ENCODE measurements around the gene ACSS1. TPM values are rescaled to one million over a fixed set of nuclear protein-coding genes. Genes with fewer than 3 reads are reported as not detected.

The ACSS1 gene
- total RNA-seq, 1 donor from 2014 or later, result 13.9 TPM

DNA sequence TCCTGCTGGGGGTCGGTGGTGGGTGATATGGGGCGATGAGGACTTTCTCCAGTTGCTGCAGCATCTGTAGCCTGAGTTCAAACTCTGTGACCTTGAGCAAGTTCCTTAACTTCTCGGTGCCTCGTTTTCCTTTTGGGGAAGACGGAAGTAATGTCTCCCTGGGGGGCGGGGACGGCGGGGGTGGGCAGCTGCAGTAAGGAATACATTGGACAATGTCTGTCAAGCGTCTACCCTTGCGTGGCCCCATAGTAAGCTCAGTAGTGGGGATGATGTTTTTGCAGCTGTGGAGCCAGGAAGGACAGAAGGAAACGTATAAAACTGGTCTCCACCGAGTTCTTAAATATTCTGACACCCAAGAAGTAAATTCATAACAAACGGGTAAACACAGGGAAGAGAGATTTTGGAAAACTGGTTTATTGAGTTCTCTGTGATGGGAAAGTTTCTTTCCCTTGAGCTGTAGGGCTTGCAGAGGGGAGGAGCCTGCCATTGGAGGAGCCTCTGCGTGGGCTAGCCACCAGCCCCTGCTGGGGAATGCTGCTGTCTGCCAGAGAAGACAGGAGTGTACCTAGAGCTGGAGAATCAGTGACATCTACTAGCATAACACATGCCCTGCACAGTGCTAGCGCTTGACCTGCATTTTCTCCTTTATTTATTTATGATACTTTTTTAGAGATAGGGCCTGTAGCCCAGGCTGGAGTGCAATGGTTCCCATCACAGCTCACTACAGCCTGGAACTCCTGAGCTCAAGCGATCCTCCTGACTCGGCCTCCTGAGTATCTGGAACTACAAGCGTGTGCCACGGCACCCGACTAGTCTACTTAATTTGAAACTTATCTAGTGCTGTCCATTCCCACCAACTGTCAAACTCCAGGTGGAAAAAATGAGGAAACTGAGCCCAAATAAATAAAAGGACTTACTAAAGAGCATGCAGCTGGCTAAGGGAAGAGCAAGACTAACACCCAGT, 1.2 kb upstream of the ACSS1 start:
- DNase-seq (ENCODE audit: low read depth in 2 of 2), result peak in 1 of 2 donors; percentile 20

DNA sequence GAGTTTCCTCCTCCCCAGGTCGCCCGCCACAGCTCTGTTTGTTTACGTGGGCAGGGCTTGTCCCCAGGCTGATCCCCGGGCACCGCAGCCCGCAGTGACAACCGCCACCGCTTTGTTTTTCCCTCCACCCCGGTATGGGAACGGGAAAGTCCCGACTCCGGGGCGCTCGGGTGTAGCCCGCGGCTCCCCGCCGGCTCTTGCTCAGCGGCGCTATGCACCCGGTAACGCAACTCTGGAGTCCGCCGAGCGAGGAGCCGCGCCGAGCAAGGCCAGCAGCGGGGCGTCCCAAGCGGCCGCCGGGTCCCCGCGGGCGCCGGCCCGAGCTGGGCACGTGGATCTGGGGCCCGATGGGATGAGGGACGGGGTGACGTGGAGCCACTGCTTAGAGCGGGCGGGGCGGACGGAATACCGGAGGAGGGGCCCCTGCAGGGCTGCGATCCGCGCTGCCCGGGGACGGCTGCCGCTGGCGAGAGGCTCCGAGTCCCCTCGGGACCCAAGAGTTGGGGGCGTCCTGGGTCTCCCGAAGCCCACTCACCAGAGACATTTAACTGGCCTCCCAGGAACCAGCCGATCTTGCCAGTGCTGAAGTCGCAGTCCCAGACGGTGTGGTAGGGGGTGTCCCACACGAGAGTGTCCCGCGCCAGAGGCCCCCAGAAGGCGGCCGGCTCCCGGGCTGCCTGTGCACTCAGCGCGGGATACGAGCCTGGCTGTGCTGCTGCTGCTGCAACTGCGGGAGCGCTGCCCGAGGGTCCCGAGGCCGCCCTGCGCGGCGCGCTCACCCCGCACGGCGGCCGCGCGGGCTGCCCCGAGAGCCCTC, 497 bp downstream of the ACSS1 start:
- DNase-seq (ENCODE audit: low read depth in 2 of 2), result peak; percentile 48 to 75

DNA sequence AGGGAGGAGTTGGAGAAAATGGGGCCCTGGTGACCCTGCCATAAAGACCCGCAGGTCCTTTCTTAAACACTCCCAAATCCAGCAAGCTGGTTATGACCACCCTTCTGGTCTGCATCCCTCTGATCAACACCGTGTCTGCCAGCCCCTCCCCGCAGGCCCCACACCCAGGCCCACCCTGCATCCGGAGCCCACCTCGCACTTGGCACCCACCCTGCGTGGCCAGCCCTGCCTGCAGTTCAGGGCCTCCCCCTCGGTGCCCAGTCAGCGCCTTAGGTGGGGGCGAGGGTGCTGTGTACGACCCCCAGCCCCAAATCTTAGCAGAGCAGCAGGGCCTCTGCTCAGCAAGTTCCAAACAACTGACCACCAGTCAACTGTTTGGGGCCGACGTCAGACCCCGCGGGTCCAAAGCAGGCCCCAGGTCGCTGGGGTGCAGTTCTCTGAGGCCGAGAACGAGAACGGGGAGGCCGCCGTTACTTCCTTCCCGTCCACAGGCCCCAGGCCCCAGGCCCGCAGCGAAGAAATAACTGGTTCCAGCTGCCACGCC, 1.2 kb downstream of the ACSS1 start:
- DNase-seq (ENCODE audit: low read depth in 2 of 2), result no peak

DNA sequence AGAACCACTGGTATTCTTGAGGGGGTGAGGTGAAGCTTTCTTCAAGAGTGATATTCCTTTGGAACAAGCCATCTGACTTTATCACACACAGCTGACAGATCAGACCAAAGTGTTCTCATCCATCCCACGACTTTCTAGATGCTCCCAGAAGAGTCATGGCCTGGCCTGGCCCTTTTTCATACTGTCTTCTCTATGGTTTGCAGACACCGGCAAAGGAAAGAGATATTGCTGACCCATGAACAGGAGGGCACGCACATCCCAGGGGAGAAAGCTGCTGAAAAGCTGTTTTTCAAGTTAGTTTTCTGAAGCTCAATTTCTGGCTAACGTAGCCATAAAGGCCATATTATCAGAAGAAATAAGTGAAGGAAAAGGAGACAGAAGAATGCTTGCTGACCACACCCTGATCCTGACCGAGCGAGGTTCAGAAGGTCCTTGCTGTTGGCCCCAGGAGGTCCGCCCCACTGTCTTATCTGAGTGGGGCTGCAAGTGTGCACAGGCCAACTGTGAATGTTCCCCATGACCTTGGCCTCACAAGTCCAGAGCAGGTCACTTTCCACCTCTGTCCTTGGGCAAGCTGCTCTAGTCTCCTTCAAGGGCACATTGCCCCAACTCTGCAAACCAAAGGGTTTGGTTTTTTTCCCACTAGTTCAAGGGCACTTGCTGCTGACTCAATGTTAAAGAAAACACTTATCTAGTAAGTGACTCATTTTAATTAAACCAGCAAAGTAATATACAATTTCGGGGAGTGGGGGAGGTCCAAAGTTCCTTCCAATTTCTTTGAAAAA, 2.0 kb downstream of the ACSS1 start:
- no peak for DNase-seq (ENCODE audit: low read depth in 2 of 2)

DNA sequence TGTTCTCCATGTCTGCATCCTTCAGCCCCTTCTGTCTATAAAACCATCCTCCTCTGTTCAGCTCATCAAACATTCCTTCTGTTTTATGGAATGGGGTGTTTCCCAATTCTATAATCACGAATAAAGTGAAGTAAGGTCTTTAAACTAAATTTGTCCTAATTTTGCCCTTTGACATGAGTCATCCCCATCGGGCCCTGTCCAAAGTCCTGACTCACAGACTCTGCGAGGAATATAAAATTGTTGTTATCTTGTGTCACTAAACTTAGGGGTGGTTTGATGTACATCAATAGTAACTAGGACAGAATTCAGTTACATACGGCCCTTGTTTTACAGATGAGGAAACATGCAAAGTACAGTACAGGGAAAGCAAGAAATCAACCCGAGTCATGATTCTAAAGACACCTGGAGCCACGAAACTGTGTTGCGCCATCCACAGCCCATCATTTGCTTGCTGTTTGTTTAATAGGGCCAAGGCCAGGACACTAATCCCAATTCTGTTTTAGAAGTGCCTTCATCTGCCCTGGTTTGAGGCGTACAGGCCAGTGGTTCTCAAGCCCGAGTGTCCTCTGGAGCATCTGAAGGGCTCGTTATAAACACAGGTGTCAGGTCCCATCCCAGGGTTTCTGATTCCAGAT, 2.8 kb downstream of the ACSS1 start:
- no peak for DNase-seq (ENCODE audit: low read depth in 2 of 2)

DNA sequence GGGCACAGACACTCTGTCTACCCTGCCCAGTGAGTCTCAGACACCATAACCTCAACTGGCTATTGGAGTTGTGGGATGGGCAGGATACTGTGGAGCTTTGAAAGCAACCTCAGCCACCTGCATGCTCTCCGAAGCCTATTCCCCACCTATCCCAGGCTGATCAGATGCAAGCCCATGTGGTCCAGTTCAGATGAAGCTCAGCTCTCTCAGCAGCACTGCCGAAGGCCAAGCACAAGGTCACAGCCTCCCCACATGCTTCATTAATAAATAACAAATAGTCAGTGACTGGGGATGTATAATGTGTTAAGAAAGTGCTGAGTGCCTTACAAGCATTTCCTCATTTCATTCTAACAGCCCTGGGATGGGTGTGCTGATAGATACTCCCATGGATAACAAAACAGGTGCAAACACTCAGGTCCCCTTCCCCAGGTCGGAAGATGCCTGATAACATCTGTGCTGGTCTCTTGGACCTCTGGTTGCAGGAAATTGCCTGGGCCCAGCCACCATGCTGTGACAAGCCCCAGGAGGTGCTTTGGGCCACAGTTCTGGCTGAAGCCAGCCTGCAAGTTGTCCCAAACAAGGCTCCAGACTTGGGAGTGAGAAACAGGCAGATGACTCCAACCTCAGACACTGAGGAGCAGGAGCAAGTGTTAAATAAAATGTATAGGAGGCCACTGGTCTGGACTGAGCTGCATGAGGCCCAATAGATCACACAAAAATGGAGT, 3.7 kb downstream of the ACSS1 start:
- DNase-seq (ENCODE audit: low read depth in 2 of 2), result no peak

DNA sequence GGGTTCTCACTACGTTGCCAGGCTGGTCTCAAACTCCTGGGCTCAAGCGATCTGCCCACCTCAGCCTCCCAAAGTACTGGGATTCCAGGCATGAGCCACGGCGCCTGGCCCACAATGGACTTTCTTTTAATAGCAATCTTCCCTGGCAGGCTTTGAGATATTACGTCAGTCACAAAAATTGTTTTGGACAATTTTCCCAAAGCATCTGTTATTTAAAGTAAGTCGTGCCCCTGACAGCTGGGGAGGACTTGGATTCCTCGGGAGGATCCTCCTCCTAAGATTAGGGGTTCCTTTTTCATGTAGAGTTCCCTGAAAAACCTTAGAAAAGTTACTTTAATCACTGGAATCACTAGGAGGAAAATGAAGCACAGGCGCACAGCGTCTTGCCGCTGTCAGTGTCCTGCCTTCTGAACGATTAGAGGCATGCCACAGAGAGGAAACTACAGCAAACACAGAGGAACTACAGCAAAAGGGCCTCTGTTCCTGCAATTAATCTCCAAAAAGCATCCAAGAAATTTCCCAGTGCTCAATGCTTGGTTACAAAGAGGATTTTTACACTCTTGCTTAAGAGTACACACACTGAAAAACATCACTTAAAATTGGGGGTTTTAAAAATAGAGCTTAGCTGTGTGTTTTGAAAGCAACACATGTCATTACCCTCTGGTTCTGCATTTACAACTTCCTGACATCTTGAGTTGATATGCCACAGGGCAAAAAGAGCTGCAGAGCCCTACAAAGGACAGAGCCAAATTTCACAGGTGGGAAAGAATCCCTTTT, 4.5 kb downstream of the ACSS1 start:
- DNase-seq (ENCODE audit: low read depth in 2 of 2), result peak in 1 of 2 donors; percentile 31

DNA sequence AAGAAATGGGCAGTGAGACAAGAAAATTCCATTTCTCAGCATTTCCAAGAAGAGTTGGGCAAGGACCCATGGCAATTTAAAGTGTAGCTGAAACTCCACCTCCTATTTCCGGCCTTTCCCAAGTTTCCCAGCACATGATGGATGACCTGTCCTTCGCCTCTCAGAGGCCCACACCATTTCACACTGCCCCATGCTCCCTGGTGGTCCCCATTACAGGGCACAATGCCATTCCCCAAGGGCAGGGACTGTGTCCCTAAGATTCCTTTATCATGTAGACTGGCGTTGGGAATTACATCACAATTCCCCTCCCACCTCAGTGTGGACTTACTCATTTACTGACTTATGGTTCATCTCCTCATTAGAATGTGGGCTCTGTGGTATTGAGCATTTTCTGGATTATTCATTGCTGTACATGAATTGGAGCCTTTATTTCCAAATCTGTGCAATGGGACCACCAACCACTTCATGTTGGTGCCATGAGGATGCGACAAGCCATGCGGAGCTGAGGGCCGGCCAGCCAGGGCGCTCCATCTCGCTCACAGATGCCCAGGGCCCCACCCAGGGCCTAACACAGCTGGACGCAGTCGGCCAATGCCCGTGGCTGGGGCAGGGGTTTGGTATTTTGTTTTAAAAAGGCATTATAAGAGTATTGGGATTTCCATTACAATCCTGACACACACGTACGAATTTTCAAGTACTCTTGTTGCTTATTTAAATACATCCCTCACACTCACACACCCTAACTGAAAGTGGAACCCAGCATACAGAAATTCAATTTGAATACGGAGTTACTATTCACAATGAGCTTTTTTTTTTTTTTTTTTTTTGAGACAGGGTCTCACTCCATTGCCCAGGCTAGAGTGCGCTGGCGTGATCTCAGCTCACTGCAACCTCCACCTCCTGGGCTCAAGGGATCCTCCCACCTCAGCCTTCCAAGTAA, 5.4 kb downstream of the ACSS1 start:
- DNase-seq (ENCODE audit: low read depth in 2 of 2), result peak in 1 of 2 donors; percentile 16

DNA sequence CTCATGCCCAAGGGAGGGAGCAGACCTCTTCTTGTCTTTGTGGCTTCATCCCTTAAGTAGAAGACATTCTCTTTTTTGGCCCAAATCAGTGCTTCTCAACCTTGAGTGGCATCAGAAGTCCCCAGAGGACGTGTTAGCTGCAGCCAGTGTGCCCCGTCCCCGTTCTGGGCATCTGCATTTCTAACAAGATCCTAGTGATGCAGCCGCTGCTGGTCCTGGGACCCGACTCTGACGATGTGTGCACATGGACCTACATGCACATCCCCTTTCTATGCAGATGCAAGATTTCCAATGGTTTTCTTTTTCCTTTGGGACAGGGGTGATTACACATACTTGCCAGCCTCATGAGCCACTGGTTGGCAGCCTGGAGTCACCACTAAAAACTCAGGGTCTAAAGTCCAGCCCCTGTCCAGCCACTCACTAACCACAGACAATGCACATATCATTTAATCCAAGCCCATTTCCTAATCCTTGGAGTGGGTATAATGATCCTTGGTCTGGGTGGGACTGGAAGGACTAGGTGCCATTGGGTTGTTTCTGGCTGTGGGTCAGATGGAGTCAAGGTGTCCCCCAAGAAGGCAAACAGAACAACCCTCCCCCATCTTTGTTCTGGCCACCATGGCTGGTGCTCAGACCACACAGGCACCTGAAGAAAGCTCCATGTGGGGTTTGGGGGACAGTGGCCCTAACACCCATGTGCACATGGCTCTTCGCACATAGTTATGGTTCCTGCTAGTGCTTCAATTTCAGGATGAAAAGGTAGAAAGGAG, 6.4 kb downstream of the ACSS1 start:
- no peak for DNase-seq (ENCODE audit: low read depth in 2 of 2)

DNA sequence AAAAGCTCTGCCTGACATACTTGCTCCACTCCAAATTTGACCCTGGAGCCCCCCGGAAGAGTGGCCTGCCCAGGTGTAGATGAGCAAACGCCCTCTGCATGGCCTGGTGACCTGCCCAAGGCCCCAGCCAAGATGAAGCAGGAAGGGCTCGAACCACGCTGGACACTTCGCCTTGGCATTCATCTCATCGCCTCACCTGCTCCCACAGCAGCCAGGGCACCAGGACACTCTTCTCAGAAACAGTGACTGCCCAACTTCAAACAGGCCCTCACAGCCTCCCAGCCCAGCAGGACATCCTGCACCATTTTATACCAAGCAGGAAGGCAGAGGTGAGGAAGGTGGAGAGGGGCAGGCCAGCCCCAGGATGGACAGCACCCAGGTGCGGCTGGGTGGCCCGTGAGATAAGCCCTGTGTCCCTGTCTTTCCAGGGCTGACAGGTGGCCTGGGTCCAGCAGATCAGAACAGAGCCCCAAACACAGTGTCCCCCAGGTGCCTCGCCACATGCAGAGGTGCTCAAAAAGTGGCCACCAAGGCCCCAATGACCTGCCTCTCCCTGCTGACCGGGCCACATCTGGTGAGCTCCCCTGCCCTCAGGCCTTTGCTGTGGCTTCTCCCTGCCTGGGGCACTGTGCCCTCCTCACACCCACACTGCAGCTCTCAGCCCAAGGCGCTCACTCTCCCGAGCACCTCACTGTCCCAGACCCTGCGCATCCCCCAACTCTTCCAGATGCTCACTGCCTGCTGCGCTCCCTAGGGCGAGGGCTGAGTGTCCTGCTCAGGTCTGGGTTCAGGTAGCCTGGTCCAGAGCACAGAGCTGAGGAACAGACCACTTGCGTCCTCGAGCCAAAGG, 7.2 kb downstream of the ACSS1 start:
- no peak for DNase-seq (ENCODE audit: low read depth in 2 of 2)

DNA sequence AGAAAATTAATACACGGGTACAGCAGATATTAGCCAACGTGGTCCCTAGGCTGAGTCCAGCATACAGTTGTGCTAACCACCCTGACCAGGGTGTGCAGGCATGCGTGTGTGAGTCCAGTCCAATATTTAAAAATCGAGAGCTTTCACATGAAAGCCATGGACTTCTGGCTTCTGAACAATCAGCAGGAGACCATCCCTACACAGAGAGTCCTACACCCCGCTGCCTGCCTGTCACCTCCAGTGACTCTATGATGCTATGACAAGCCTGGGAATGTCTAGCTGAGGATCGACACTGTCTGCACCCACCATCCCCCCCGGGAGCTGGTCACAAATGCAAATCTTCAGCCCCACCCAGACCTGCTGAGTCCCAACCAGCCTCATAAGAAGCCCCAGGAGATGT, 7.9 kb downstream of the ACSS1 start:
- DNase-seq (ENCODE audit: low read depth in 2 of 2), result no peak

DNA sequence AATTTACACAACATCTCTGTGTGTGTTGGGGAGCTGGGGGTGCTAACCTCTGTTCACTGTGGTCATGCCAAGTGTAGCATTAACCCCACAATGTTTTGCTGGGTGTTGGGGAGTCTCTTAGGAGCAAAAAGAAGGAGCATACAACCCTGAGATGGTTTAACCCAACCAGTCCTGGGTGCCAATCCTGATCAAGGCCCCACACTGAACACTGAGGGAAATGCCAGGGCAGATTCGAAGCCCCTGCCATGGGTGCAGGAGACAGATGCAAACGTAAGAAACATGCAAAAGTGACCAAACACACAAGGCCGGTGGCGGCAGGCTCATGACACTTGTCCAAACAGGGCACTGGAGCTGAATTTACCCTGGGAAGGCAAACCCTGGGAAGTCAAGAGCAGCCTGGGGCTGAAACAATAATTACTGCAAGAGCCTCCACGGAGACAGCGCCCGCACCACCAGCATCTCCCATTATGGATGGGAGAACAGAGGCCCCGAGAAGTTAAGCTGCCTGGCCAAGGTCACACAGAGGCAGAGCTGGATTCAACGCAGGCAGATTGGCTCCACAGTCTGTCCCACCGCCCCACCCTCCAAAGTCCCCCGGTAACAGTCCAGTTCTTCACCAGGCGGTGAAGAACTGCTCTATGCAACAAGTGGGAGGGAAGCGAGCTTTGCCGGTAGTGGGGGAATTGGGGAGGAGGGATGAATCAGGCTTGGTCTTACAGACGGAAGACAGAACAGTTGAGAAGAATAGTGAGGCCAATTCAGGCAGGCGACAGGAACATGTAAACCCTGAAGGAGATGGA, 8.5 kb downstream of the ACSS1 start:
- DNase-seq (ENCODE audit: low read depth in 2 of 2), result no peak

DNA sequence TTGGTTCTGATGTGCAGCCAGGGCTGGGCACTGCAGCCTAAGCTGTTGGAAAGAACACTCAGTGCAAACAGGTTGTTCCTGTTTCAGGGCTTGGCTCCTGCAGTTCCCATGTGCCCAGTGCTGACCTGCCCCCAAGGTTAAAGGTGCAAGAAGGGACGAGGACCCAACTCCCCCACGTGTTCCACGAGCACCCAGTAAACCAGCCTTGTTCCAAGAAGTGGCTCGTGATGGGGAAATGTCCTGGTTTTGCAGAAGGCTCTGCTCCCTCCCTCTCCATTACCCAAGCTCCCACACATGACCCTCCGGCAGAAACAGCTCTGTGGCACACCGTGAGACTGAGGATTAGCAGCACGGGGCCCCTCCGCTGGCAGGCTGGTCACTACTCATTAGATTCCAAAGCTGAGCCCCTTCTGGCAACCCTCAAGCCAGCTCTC, 9.4 kb downstream of the ACSS1 start:
- no peak for DNase-seq (ENCODE audit: low read depth in 2 of 2)

DNA sequence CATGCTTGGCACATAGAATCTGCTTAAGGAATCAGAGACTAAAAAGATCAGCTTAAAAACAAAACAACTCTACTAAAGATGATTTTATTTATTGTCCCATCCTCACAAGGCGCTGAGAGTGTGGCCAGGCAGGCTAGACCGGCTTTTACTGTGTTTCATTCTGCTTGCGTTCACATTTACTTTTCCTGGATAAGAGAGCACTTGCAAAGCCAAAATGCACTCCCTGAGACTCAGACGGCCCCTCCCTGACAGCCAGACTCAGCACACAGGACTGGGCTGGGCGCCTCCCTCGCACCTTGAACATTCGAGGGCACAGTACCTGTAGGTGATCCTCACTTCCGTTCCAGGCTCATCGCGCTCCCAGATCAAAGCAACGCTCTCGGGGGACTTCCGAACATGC, 10.2 kb downstream of the ACSS1 start:
- no peak for DNase-seq (ENCODE audit: low read depth in 2 of 2)

All from lung microvascular endothelial cell (primary cell).